ENCODE measurements around the gene APBB1. TPM values are rescaled to one million over a fixed set of nuclear protein-coding genes. Genes with fewer than 3 reads are reported as not detected.
A peak's percentile ranks its signal among the peaks of the same experiment; 100 is the strongest.

The APBB1 gene
- total RNA-seq, 1 donor from 2014 or later: 26.9 TPM

DNA sequence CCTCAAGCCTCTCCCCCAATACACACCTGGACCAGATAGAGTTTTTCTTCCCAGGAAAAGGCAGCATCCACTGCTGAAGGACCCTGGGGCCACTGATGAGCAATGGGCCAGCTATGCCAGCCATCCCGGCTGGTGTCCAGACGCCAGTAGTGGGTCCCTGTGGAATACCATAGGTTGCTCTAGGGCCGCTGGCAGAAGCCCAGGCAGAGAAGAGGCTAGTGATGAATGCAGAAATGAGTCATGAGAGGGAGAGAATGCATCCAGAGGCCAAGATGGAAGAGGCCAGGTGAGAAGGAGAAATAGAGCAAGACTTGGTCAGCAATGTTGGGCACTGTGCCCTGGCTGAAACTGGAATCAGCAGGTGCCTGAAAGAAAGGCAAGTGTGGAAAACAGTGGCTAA is 13.0 kb upstream of the APBB1 start:
- DNase-seq (ENCODE audit: low read depth): peak; percentile 29
- no peaks in the 10 kb centered on the region for H3K36me3 ChIP-seq (ENCODE audit: control insufficient read depth, insufficient read depth, low read length)
- TF ChIP-seq, protein P1, sequence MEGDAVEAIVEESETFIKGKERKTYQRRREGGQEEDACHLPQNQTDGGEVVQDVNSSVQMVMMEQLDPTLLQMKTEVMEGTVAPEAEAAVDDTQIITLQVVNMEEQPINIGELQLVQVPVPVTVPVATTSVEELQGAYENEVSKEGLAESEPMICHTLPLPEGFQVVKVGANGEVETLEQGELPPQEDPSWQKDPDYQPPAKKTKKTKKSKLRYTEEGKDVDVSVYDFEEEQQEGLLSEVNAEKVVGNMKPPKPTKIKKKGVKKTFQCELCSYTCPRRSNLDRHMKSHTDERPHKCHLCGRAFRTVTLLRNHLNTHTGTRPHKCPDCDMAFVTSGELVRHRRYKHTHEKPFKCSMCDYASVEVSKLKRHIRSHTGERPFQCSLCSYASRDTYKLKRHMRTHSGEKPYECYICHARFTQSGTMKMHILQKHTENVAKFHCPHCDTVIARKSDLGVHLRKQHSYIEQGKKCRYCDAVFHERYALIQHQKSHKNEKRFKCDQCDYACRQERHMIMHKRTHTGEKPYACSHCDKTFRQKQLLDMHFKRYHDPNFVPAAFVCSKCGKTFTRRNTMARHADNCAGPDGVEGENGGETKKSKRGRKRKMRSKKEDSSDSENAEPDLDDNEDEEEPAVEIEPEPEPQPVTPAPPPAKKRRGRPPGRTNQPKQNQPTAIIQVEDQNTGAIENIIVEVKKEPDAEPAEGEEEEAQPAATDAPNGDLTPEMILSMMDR (IDR thresholded peaks at IDR 0.05; ENCODE audit: insufficient read depth, low read length, poor library complexity, severe bottlenecking): no peak
- no peaks in the 10 kb centered on the region for H3K27me3 ChIP-seq (ENCODE audit: control insufficient read depth, insufficient read depth, low read length)
- H3K4me3 ChIP-seq (ENCODE audit: low read depth, low read length): no peak overlapping the region

DNA sequence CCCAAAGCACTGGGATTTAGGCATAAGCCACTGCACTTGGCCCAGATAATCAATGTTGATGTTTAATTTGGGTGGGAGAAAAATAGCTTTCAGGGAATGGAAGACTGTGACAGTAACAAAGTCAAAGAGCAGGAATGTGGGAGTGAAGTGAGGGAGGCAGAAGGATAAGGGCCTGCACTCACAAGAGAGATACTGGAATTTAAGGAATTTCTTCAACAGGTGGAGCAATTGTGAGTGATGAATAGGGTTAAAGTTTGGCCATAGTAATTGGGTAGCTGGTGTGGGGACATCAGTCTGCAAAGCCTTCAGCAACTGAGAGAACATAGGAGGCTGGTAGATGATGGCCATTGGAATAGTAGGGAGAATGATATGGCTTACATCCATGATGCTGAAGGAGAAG is 8.6 kb upstream of the APBB1 start:
- TF ChIP-seq, protein P1 (IDR thresholded peaks at IDR 0.05; ENCODE audit: insufficient read depth, low read length, poor library complexity, severe bottlenecking): no peak
- Histone ChIP-seq H3K4me3 (ENCODE audit: low read depth, low read length) (no peak overlapping the region), H3K36me3 (ENCODE audit: control insufficient read depth, insufficient read depth, low read length) (no peaks in the 10 kb centered on the region), H3K27me3 (ENCODE audit: control insufficient read depth, insufficient read depth, low read length) (peaks cover 7% of the 10 kb centered on the region)
- DNase-seq (ENCODE audit: low read depth): no peak

- DNase-seq (ENCODE audit: low read depth): no peak
- H3K36me3 ChIP-seq (ENCODE audit: control insufficient read depth, insufficient read depth, low read length): no peaks in the 10 kb centered on the region
- TF ChIP-seq, protein P1 (IDR thresholded peaks at IDR 0.05; ENCODE audit: insufficient read depth, low read length, poor library complexity, severe bottlenecking): no peak
- H3K4me3 ChIP-seq (ENCODE audit: low read depth, low read length): no peak overlapping the region
- peaks cover 7% of the 10 kb centered on the region for H3K27me3 ChIP-seq (ENCODE audit: control insufficient read depth, insufficient read depth, low read length)
Observed at GRCh38 chr11:6420677-6421076, 1.8 kb upstream of the APBB1 start.

DNA sequence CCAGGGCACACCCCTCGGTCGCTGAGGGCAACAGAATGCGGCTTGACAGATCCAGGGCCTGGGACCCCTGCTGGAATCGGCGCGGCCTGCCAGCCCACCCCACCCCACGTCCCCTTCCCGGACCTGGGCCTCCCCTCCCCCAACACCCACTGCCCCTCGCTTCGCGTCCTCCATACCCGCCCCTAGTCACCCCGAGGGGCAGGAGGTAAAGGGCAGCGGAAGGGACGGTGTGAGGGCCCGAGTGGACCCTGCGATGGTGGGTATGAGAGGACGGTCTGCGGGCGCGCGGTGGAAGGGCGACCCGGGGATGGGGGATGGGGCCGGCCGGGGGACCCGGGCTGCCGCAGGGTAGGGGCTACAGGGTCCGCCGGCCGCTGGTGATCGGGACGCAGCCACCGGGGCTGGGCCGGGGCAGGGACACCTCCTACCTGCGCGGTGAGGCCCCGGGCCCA is 311 bp downstream of the APBB1 start:
- TF ChIP-seq, protein P1 (IDR thresholded peaks at IDR 0.05; ENCODE audit: insufficient read depth, low read length, poor library complexity, severe bottlenecking): no peak
- no peaks in the 10 kb centered on the region for H3K36me3 ChIP-seq (ENCODE audit: control insufficient read depth, insufficient read depth, low read length)
- DNase-seq (ENCODE audit: low read depth): no peak
- H3K4me3 ChIP-seq (ENCODE audit: low read depth, low read length): peak overlapping the region; percentile 75
- peaks cover 5% of the 10 kb centered on the region for H3K27me3 ChIP-seq (ENCODE audit: control insufficient read depth, insufficient read depth, low read length)

DNA sequence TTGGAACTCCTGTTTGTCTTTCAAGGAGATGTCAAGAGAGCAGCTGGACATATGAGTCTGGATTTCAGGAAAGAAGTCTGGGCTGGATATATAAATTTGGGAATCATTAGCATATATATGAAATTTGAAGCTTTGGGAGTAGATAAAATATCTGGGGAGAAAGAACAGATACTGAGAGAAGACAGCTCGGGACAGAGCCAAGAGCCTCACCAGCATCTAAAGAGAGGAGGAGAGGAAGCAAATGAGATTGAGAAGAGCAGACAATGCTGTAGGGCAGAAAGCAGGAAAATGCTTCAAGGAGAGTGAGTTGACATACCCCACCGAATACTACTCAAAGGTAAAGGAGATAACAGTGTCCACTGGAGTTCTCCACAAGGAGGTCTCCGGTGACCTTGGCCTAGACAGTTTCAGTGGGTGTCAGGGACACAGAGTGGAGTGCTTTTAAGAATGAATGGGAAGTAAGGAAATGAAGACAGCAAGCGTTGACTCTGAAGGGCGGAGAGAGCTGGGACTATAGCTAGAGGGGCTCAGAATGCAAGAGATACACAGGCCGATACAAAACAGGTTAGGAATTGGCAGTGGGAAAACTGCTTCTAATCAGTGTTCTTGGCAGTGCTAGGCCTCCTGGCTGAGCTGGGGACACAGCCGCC is 862 bp downstream of the APBB1 start:
- Histone ChIP-seq H3K36me3 (ENCODE audit: control insufficient read depth, insufficient read depth, low read length) (no peaks in the 10 kb centered on the region), H3K4me3 (ENCODE audit: low read depth, low read length) (peak overlapping the region; percentile 75), H3K27me3 (ENCODE audit: control insufficient read depth, insufficient read depth, low read length) (peaks cover 3% of the 10 kb centered on the region)
- DNase-seq (ENCODE audit: low read depth): no peak
- TF ChIP-seq, protein P1 (IDR thresholded peaks at IDR 0.05; ENCODE audit: insufficient read depth, low read length, poor library complexity, severe bottlenecking): no peak

DNA sequence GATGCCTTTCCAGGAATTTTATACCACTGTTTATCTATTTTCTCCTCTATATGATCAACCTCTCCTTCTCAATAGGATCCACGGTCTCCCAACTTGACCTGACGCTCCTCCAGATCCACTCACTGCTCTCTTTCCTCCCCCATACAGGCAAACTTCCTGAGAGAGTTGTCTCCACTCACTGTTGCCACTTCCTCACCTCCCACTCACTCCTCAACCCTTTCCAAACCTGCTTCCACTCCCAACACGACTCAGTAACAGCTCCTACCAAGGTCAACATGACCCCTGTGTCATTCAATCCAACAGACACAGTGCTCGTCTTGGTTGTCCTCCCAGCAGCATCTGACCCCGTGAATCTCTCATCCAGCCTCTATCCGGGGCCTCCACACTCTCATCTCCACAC is 3.1 kb downstream of the APBB1 start:
- TF ChIP-seq, protein P1 (IDR thresholded peaks at IDR 0.05; ENCODE audit: insufficient read depth, low read length, poor library complexity, severe bottlenecking): no peak

More for the DNA sequence above, 3.1 kb downstream of the APBB1 start:
- no peak overlapping the region for H3K4me3 ChIP-seq (ENCODE audit: low read depth, low read length)
- H3K36me3 ChIP-seq (ENCODE audit: control insufficient read depth, insufficient read depth, low read length): no peaks in the 10 kb centered on the region
- no peaks in the 10 kb centered on the region for H3K27me3 ChIP-seq (ENCODE audit: control insufficient read depth, insufficient read depth, low read length)
- no peak for DNase-seq (ENCODE audit: low read depth)
